Tibial nerve (tissue), 4 donors: ENCODE measurements around the gene CHRM4. TPM values are rescaled to one million over a fixed set of nuclear protein-coding genes. Genes with fewer than 3 reads are reported as not detected.

Source experiments
- DNase-seq, 2 donors: peaks; one replicate each; pipeline ENCODE4 v3.0.0-alpha.2; 2019; ENCODE audit warnings: low spot score in 2 of 2
- H3K27ac ChIP-seq, 4 donors: fragments of 200-600 bp; sonication (generic) in 3 of 4; one replicate each; pipeline ENCODE4 v1.5.1; 2017 to 2019; ENCODE audit warnings: mild to moderate bottlenecking in 1 of 4
- H3K27me3 ChIP-seq, 2 donors: fragments of 200-600 bp; sonication (generic) in 1 of 2; one replicate each; pipeline versions ENCODE4 v1.5.1 to v1.6.0; 2017 to 2019
- H3K36me3 ChIP-seq, 3 donors: fragments of 200-600 bp; sonication (generic); one replicate each; pipeline ENCODE4 v1.5.1; 2018 to 2019
- H3K4me1 ChIP-seq, 4 donors: fragments of 200-600 bp; sonication (generic) in 3 of 4; one replicate each; pipeline ENCODE4 v1.5.1; 2017 to 2019
- H3K4me3 ChIP-seq, 4 donors: fragments of 200-600 bp; sonication (generic) in 3 of 4; one replicate each; pipeline ENCODE4 v1.5.1; 2017 to 2019; ENCODE audit warnings: mild to moderate bottlenecking in 1 of 4, moderate library complexity in 1 of 4
- H3K9me3 ChIP-seq, 4 donors: fragments of 200-600 bp; sonication (generic) in 3 of 4; one replicate each; pipeline ENCODE4 v1.5.1; 2017 to 2019
- CTCF ChIP-seq, 5 experiments: fragments of 200-600 bp in 3 of 5; fragments of 450-650 bp in 2 of 5; sonication (generic) in 3 of 5; IDR thresholded peaks; one replicate each; pipeline ENCODE4 v1.5.1; 2016 to 2019; ENCODE audit warnings: antibody characterized with exemption in 5 of 5, mild to moderate bottlenecking in 3 of 5, moderate library complexity in 2 of 5
- EP300 ChIP-seq, 2 donors: sonication (generic); formaldehyde crosslinking; IDR thresholded peaks; one replicate each; pipeline ENCODE4 v1.6.1; 2017; ENCODE audit warnings: antibody characterized with exemption in 2 of 2, mild to moderate bottlenecking in 1 of 2
- POLR2A ChIP-seq, 2 donors: fragments of 450-650 bp; IDR thresholded peaks; one replicate each; pipeline ENCODE4 v1.6.1; 2017; ENCODE audit warnings: antibody characterized with exemption in 2 of 2, mild to moderate bottlenecking in 2 of 2, moderate library complexity in 2 of 2
- WGBS, 2 donors: methylation state at CpG; one replicate each; pipeline ENCODE4 v1.1.5; 2018; 5-methylcytosine and 5-hydroxymethylcytosine counted together
- total RNA-seq, 4 donors: library from RNA; depleted of rRNA; stranded (reverse); fragments of >200 nt; gene quantifications; one replicate each; pipeline ENCODE4 v1.1.0, GENCODE V29; 2016

CHRM4 gene
- total RNA-seq, 4 donors from 2014 or later, result 1.2 TPM; not detected in 3

GRCh38 chr11:46364791-46365190 lies 26.8 kb downstream of the CHRM4 start:
- DNase-seq, result no peak
- WGBS, 2 donors, result 80 to 93% methylated on average over 2 to 3 of the region's 3 CpGs
- no peak for TF ChIP-seq CTCF (IDR thresholded peaks at IDR 0.05)
- no peak for TF ChIP-seq EP300 (IDR thresholded peaks at IDR 0.05)
- Histone ChIP-seq H3K27me3 (no peaks in the 10 kb centered on the region), H3K9me3 (no peaks in the 10 kb centered on the region), H3K27ac (peak overlapping the region in 2 of 4 donors; percentile 25 to 55), H3K4me3 (no peak overlapping the region), H3K36me3 (peaks cover 0 to 11% (median 0%) of the 10 kb centered on the region in 3 donors), H3K4me1 (peaks cover 0 to 65% (median 40%) of the 10 kb centered on the region in 4 donors)

DNA sequence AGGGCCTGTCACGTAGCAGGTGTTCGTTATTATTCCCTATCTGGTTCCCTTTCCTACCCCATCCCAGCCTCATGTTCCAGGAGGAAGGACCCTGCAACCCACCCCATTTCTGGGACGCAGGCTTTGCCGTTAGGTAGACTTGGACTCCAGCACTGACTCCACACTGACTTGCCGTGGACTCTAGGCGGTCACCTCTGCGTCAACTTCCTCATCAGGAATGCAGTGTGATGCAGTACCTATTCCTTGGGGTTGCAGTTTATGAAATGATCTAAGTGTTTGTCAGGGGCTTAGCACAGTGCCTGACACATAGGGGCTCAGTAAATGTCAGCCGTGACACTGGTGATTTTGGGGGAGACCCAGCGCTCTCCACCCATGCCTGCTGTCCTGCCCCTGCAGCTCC lies 27.5 kb downstream of the CHRM4 start:
- TF ChIP-seq EP300 (IDR thresholded peaks at IDR 0.05), result no peak
- no peak for TF ChIP-seq POLR2A (IDR thresholded peaks at IDR 0.05)
- TF ChIP-seq CTCF (IDR thresholded peaks at IDR 0.05), result no peak
- peaks cover 0 to 65% (median 40%) of the 10 kb centered on the region in 4 donors for H3K4me1 ChIP-seq
- H3K27me3 ChIP-seq, result no peaks in the 10 kb centered on the region
- no peak overlapping the region for H3K4me3 ChIP-seq
- no peaks in the 10 kb centered on the region for H3K9me3 ChIP-seq
- peak overlapping the region in 2 of 4 donors; percentile 55 to 83 for H3K27ac ChIP-seq
- WGBS, 2 donors, result 75 to 80% methylated on average over 8 to 9 of the region's 9 CpGs
- DNase-seq, result no peak
- peaks cover 0 to 7% (median 0%) of the 10 kb centered on the region in 3 donors for H3K36me3 ChIP-seq

- Histone ChIP-seq H3K4me1 (peaks cover 0 to 65% (median 40%) of the 10 kb centered on the region in 4 donors), H3K27ac (peak overlapping the region in 2 of 4 donors; percentile 83 to 84), H3K27me3 (no peaks in the 10 kb centered on the region), H3K4me3 (peak overlapping the region in 1 of 4 donors; percentile 12), H3K36me3 (peaks cover 0 to 2% (median 0%) of the 10 kb centered on the region in 3 donors), H3K9me3 (no peaks in the 10 kb centered on the region)
- peak in 2 of 5 experiments; percentile 12 to 22 for TF ChIP-seq CTCF (IDR thresholded peaks at IDR 0.05)
- TF ChIP-seq POLR2A (IDR thresholded peaks at IDR 0.05), result no peak
- peak in 1 of 2 donors; percentile 32 for TF ChIP-seq EP300 (IDR thresholded peaks at IDR 0.05)
- DNase-seq, result no peak
- 41 to 50% methylated on average over 8 to 21 of the region's 21 CpGs for WGBS, 2 donors
These were observed 28.0 kb downstream of the CHRM4 start for GRCh38 chr11:46363455-46364005.

- TF ChIP-seq EP300 (IDR thresholded peaks at IDR 0.05), result no peak
- TF ChIP-seq CTCF (IDR thresholded peaks at IDR 0.05), result no peak
- no peak for TF ChIP-seq POLR2A (IDR thresholded peaks at IDR 0.05)
- Histone ChIP-seq H3K9me3 (no peaks in the 10 kb centered on the region), H3K27me3 (no peaks in the 10 kb centered on the region), H3K4me1 (peaks cover 0 to 63% (median 39%) of the 10 kb centered on the region in 4 donors), H3K4me3 (peak overlapping the region in 1 of 4 donors; percentile 12), H3K27ac (peak overlapping the region in 3 of 4 donors; percentile 6 to 84 (median 83)), H3K36me3 (no peaks in the 10 kb centered on the region)
- DNase-seq, result peak in 1 of 2 donors; percentile 41
- 43 to 58% methylated on average over 5 to 9 of the region's 9 CpGs for WGBS, 2 donors
These were observed 28.6 kb downstream of the CHRM4 start for GRCh38 chr11:46363031-46363407.

DNA sequence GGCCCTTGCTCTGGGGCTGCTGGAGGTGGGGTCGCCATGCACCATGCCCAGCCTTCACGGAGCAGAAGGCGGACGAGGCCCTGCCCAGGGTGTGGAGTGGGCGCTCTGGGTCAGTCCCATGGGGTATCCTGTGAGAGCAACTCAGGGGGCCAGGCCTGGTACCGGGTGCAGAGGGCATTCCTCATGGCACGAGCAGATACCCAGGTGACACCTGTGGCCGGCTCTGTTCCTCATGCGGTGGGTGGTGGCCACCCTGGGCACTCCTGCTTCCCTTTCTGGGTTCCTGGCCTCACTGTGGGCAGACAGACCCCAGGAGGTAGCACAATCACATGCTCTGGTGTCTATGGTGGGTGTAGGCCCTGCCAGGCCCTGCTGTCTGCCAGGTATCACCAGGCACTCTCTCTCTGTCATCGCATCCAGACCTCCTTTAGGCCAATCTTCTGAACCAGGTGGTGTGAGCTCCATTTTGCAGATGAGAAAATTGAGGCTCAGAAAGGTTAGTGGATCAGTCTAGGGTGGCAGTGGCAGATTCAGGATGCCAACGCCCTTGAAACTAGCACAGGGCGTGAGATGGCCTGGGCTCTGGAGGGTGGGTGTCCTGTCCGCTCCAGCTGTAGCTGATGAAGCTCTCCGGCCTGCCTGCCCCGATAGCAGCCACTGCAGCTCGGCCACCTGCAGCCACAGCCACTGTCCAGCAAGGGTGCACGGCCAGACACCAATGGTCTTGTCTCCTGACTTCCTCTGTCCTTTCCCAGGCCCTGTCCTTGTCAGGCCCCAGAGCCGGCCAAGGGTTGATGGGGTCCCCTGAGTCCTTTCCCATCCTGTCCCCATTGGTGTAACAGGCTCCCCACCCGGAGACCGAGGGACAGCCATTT lies 29.2 kb downstream of the CHRM4 start:
- TF ChIP-seq EP300 (IDR thresholded peaks at IDR 0.05), result no peak
- no peak for TF ChIP-seq POLR2A (IDR thresholded peaks at IDR 0.05)
- TF ChIP-seq CTCF (IDR thresholded peaks at IDR 0.05), result no peak
- no peaks in the 10 kb centered on the region for H3K36me3 ChIP-seq
- H3K4me3 ChIP-seq, result peak overlapping the region in 1 of 4 donors; percentile 37
- peaks cover 0 to 57% (median 33%) of the 10 kb centered on the region in 4 donors for H3K4me1 ChIP-seq
- peak overlapping the region in 3 of 4 donors; percentile 66 to 84 (median 83) for H3K27ac ChIP-seq
- no peaks in the 10 kb centered on the region for H3K27me3 ChIP-seq
- DNase-seq, result no peak
- H3K9me3 ChIP-seq, result no peaks in the 10 kb centered on the region
- WGBS, 2 donors, result 71 to 84% methylated on average over 12 to 18 of the region's 20 CpGs
